GM19239 (cell line): ENCODE data around the gene KMO.

Experiments used
- DNase-seq: peaks from one replicate; pipeline ENCODE4 v3.0.0; 2011; ENCODE audit warnings: low spot score; ENCODE audit not compliant: insufficient read length
- FAIRE-seq: peaks from 2 replicates; lab custom pipeline; 2011; peaks lifted over from hg19 to GRCh38; lab: Jason Lieb, UNC

KMO gene

GRCh38 chr1:241591736-241592135 is 59.6 kb downstream of the KMO start:
- DNase-seq (no peak), FAIRE-seq (no peak)

- FAIRE-seq (no peak), DNase-seq (no peak)
These were observed 60.2 kb downstream of the KMO start for GRCh38 chr1:241592273-241592958.

- DNase-seq (no peak), FAIRE-seq (peak; percentile 28)
These were observed 61.0 kb downstream of the KMO start for GRCh38 chr1:241593186-241593585.

- no peak for DNase-seq
- no peak for FAIRE-seq
These were observed 64.5 kb downstream of the KMO start for GRCh38 chr1:241596633-241597032.

GRCh38 chr1:241598249-241598648 is 66.1 kb downstream of the KMO start:
- FAIRE-seq (no peak), DNase-seq (no peak)

GRCh38 chr1:241600496-241600901 is 68.3 kb downstream of the KMO start:
- DNase-seq (peak; percentile 4), FAIRE-seq (peak; percentile 91)

- DNase-seq (no peak), FAIRE-seq (no peak)
These were observed 71.6 kb downstream of the KMO start for GRCh38 chr1:241603731-241604245.

- DNase-seq: no peak
- no peak for FAIRE-seq
These were observed 73.1 kb downstream of the KMO start for GRCh38 chr1:241605146-241605805.

- FAIRE-seq: no peak
- no peak for DNase-seq
These were observed 74.4 kb downstream of the KMO start for GRCh38 chr1:241606544-241606943.

GRCh38 chr1:241607497-241607896 is 75.3 kb downstream of the KMO start:
- no peak for FAIRE-seq
- no peak for DNase-seq

- DNase-seq (no peak), FAIRE-seq (no peak)
These were observed 76.3 kb downstream of the KMO start for GRCh38 chr1:241608379-241609033.

GRCh38 chr1:241610056-241610815 is 78.1 kb downstream of the KMO start:
- no peak for FAIRE-seq
- DNase-seq: no peak

- FAIRE-seq (peak; percentile 77), DNase-seq (peak; percentile 14)
These were observed 78.9 kb downstream of the KMO start for GRCh38 chr1:241611063-241611462.

GRCh38 chr1:241611736-241612135 is 79.6 kb downstream of the KMO start:
- DNase-seq (no peak), FAIRE-seq (no peak)

GRCh38 chr1:241612533-241613477 is 80.6 kb downstream of the KMO start:
- FAIRE-seq (no peak), DNase-seq (no peak)

GRCh38 chr1:241614144-241614543 is 82.0 kb downstream of the KMO start:
- FAIRE-seq (no peak), DNase-seq (no peak)

- FAIRE-seq (no peak), DNase-seq (no peak)
These were observed 82.4 kb downstream of the KMO start for GRCh38 chr1:241614572-241614971.

- DNase-seq (no peak), FAIRE-seq (no peak)
These were observed 83.1 kb downstream of the KMO start for GRCh38 chr1:241615043-241615974.
